OCI-LY1 (cell line): ENCODE measurements around the gene SGPL1.

Experiments used
- CTCF ChIP-seq: fragments of 200-600 bp; sonication (generic), shearing (Covaris generic); IDR thresholded peaks from 2 replicates; pipeline ENCODE4 v1.5.1; 2017; ENCODE audit warnings: mild to moderate bottlenecking, antibody characterized with exemption, low read length, moderate library complexity, mixed read lengths
- EZH2 ChIP-seq: fragments of 200-600 bp; sonication (generic), shearing (Covaris generic); IDR thresholded peaks from 2 replicates; pipeline ENCODE4 v1.8.0; 2017; ENCODE audit warnings: borderline replicate concordance, mixed run types, mild to moderate bottlenecking, antibody characterized with exemption, low read length, moderate library complexity, mixed read lengths

GRCh38 chr10:70847659-70848360, 32.1 kb downstream of the SGPL1 start:
- TF ChIP-seq CTCF (no peak), EZH2 (no peak)
